GM12875 (cell line): ENCODE data around the gene DNAJC18.

Experiments
- H3K4me3 ChIP-seq: one replicate; pipeline ENCODE4 v1.5.1; 2011; ENCODE audit warnings: low read depth, low read length, control low read depth
- TF ChIP-seq, protein P1 (sequence below): IDR thresholded peaks from 2 replicates; pipeline ENCODE4 v1.5.1; 2011; ENCODE audit warnings: low read depth, mild to moderate bottlenecking, control low read depth, inconsistent platforms, low read length, moderate library complexity, borderline replicate concordance; ENCODE audit not compliant: insufficient read depth

The DNAJC18 gene

GRCh38 chr5:139468421-139468931 is 29.2 kb upstream of the DNAJC18 start:
- TF ChIP-seq, protein P1, sequence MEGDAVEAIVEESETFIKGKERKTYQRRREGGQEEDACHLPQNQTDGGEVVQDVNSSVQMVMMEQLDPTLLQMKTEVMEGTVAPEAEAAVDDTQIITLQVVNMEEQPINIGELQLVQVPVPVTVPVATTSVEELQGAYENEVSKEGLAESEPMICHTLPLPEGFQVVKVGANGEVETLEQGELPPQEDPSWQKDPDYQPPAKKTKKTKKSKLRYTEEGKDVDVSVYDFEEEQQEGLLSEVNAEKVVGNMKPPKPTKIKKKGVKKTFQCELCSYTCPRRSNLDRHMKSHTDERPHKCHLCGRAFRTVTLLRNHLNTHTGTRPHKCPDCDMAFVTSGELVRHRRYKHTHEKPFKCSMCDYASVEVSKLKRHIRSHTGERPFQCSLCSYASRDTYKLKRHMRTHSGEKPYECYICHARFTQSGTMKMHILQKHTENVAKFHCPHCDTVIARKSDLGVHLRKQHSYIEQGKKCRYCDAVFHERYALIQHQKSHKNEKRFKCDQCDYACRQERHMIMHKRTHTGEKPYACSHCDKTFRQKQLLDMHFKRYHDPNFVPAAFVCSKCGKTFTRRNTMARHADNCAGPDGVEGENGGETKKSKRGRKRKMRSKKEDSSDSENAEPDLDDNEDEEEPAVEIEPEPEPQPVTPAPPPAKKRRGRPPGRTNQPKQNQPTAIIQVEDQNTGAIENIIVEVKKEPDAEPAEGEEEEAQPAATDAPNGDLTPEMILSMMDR, result no peak
- no peak overlapping the region for H3K4me3 ChIP-seq

DNA sequence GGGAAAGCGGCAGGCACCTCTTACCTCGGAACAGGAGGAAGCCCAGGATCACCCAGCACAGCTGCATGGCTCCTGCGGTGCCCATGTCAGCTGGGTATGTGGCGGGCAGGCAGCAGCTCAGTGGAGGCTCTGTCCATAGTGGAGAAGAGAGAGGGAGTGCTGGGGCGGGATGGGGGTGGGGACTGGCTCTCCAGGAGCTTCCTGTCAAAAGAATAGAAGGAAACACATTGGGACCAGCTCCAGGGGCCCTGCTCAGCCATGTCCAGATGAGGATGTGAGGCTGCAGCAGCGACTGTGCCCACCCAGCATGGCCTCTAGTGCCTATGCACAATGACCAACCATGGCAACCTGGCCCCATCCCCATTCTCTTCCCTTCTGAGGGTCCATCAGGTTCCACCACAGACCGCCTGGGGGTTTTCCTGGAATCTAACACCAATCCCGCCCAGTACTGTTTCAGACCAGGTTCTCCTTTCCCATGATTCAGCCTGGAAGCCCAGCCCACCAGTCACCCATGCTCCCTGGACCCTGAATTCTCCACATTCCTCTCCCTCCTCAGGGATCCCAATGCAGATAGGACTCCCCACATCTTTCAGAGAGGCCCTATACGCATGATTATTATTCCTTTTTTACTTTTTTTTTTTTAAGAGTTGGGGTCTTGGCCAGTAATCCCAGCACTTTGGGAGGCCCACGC is 23.4 kb upstream of the DNAJC18 start, which contains the start of gene ECSCR:
Gene ECSCR, minus strand, starts transcription at position 158 of the 691 bp plus-strand sequence. Its CDS starts 73 bp downstream, at position 85.
- TF ChIP-seq, protein P1, result no peak
- H3K4me3 ChIP-seq, result no peak within 1 kb of the TSS

GRCh38 chr5:139461698-139462097 is 22.4 kb upstream of the DNAJC18 start:
- H3K4me3 ChIP-seq, result no peak overlapping the region
- TF ChIP-seq, protein P1, result no peak

DNA sequence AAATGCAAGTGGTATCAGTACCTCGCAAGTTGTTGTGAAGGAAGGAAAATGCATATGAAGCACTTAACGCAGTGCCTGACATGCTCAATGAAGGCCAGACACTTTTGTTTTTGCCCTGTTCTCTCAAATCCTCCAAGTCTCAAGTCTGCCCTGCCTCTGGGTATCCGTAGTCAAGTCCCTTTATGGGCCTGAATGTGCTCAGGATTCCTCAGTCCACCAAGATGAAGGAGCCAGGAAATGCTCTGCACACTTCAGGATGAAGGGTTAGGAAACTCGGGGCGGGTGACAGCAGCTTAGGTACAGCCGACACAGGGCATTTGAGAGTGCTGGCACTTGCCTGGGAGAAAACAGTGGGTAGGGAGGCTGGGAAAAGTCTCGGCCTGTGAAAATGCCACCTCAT is 21.9 kb upstream of the DNAJC18 start:
- H3K4me3 ChIP-seq, result no peak overlapping the region
- TF ChIP-seq, protein P1, result no peak

- H3K4me3 ChIP-seq, result no peak overlapping the region
- TF ChIP-seq, protein P1, result no peak
These were observed 21.1 kb upstream of the DNAJC18 start for GRCh38 chr5:139460455-139460854.

DNA sequence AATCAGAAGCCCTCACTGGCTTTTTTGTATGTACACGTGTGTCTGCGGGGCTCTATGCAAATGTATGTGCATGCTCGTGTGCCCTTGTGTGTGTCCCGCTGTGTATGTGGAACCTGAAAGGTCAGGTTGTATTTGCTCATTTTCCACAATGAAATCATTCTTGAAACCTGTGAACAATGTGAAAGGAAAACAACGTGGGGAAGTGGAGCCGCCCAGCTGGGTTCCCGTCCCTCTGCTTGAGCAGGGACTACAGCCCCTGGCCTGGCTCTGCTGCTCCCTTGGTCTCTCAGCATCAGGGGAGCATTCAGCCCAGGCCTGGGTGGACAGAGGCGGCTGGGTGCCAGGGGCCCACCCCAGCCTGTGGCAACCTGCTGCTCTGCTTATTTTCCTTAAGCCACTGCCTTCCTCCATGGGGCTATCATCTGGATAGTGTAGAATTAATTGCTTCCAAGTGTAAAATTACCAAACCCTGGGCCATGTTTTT is 20.2 kb upstream of the DNAJC18 start:
- TF ChIP-seq, protein P1, result no peak
- H3K4me3 ChIP-seq, result no peak overlapping the region
